AG04449 (cell line): ENCODE measurements around the gene GRM4.

Source experiments
- CTCF ChIA-PET: fragments of 350-600 bp; formaldehyde crosslinking; extraction: SDS; loops from one replicate; lab custom pipeline; 2021; ENCODE audit warnings: antibody characterized with exemption; lab: Yijun Ruan, JAX
- POLR2A ChIA-PET: fragments of 400-600, 350-600 bp; formaldehyde crosslinking; extraction: SDS; loops from one replicate; lab custom pipeline; 2020; ENCODE audit warnings: antibody characterized with exemption, inconsistent platforms; lab: Yijun Ruan, JAX
- DNase-seq: peaks from one replicate; pipeline ENCODE4 v3.0.0-alpha.2; 2010; ENCODE audit warnings: low read depth, low spot score
- H3K4me3 ChIP-seq: 2 replicates; pipeline ENCODE4 v1.5.1; 2011; ENCODE audit warnings: low read depth, mild to moderate bottlenecking, control low read depth, low read length
- CTCF ChIP-seq: IDR thresholded peaks from one replicate; pipeline ENCODE4 v1.5.1; 2011; ENCODE audit warnings: mild to moderate bottlenecking, moderate library complexity, low read length, control low read depth, inconsistent platforms; ENCODE audit not compliant: insufficient read depth; ENCODE audit errors: missing control alignments

The GRM4 gene

GRCh38 chr6:34149452-34149810 lies 3.5 kb upstream of the GRM4 start:
- CTCF ChIA-PET = interaction anchor here (0.8 to 2.3 kb wide), 3 partner anchors 11 to 405 kb away, joined by 3 to 11 read pairs (median 4); no protein-coding TSS in a partner anchor
- no peak for TF ChIP-seq CTCF
- POLR2A ChIA-PET = no interaction called here
- no peak for DNase-seq
- no peak overlapping the region for H3K4me3 ChIP-seq

GRCh38 chr6:34148631-34149451 lies 3.0 kb upstream of the GRM4 start:
- H3K4me3 ChIP-seq = no peak overlapping the region
- no peak for TF ChIP-seq CTCF
- CTCF ChIA-PET = interaction anchor here (0.8 to 2.3 kb wide), 5 partner anchors 11 to 437 kb away, joined by 3 to 11 read pairs (median 4); partner anchors contain the start of gene UQCC2
- no peak for DNase-seq
- POLR2A ChIA-PET = no interaction called here

- ChIA-PET CTCF (interaction anchor here (1.0 to 1.8 kb wide), 4 partner anchors 8 to 437 kb away, joined by 3 to 9 read pairs (median 4); partner anchors contain the start of gene UQCC2), POLR2A (no interaction called here)
- no peak overlapping the region for H3K4me3 ChIP-seq
- no peak for TF ChIP-seq CTCF
- DNase-seq = no peak
Measured at GRCh38 chr6:34147906-34148630, 2.2 kb upstream of the GRM4 start.

DNA sequence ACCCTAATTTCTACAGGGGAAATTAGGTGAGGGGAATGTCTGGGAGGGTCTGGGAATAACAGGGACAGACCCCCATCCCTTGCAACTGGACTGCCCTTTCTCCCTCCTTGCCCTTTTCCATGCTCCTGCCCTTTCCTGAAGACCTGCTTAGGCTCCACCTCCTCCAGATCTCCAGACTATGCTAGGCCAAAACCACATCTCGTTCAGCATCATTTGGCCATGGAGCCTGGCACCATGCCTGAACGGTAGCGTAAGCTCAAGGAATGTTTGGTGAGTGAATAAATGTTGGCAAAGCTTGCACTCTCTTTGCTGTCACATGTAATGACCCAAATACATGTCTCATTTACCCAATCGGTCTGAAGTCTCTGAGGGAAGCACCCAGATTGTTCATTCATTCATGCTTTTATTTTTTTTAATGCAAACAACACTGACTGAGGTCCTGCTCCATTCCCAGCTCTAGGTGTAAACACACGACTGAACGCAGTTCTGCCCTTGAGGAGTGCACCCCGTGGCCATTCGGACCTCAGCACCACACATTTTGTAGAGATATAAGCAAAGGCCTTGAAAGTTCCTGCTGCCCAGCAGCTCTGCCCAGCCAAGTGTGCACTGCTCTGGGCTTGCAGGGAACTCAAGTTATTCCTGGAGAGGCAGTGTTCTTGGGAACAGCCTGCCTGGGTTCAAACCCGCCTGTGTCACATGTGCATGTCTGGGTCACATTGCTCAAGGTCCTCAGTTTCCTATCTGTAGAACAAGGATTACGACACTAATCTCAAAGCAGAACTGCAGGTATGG lies 1.1 kb upstream of the GRM4 start:
- DNase-seq = no peak
- ChIA-PET POLR2A (no interaction called here), CTCF (interaction anchor here (0.6 to 1.8 kb wide), 5 partner anchors 9 to 403 kb away, joined by 3 to 9 read pairs (median 5); no protein-coding TSS in a partner anchor)
- H3K4me3 ChIP-seq = no peak overlapping the region
- no peak for TF ChIP-seq CTCF

DNA sequence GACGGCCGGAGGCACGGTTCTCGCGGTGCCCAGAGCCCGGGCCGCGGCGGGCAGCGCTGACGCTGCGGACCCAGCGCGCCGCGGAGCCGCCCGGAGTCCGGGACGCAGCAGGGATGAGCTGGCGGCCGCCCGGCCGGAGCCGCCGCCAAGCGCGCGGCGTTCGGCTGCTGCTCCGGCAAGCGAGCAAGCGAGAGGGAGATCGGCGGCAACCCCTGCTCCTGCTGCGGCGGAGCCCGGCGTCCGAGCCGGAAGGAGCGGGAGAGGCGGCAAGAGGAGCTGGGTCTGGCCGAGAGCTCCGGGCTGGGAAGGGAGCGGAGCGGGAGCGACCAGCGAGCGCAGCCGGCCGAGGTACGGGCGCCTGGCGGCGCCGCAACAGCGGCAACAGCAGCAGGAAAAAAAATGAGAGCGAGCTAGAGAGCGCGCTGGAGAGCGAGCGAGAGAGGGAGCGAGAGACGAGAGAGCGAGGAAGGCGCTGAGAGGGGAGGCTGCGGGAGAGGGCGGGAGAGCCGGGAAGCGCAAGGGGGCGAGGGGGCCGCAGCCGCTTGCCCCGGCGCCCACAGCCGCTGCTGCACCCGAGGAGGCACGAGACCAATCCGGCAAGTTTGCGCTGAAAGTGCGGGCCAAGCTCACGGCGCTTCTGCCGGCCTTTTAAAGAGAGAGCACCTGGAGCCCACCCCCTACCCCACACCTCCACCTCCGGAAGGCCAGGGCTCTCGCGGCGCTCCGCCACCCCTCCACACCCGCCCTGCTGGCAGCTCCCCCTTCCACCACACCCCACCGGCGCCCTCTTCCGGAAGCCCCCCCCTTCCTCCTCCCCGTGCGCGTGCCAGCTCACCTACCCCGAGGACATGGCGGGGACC lies 496 bp downstream of the GRM4 start:
- ChIA-PET POLR2A (interaction anchor here (0.5 to 0.9 kb wide), 2 partner anchors 374 to 438 kb away, joined by 3 read pairs; no protein-coding TSS in a partner anchor), CTCF (interaction anchor here (1.2 to 2.3 kb wide), 10 partner anchors 10 to 434 kb away, joined by 3 to 19 read pairs (median 8); partner anchors contain the start of gene UQCC2)
- DNase-seq = no peak
- peak overlapping the region; percentile 50 for H3K4me3 ChIP-seq
- no peak for TF ChIP-seq CTCF
